Osteoblast (primary cell): ENCODE data around the gene ST3GAL6. TPM values are rescaled to one million over a fixed set of nuclear protein-coding genes. Genes with fewer than 3 reads are reported as not detected.

Source experiments
- DNase-seq: peaks from one replicate; pipeline ENCODE4 v3.0.0; 2011; ENCODE audit warnings: low spot score, mixed read lengths; ENCODE audit not compliant: insufficient read length; ENCODE audit errors: missing footprints
- H2AFZ ChIP-seq: 2 replicates; pipeline ENCODE4 v1.6.0; 2011; ENCODE audit warnings: mild to moderate bottlenecking, low read length
- H3K27ac ChIP-seq: 2 replicates; pipeline ENCODE4 v1.5.1; 2011; ENCODE audit warnings: mild to moderate bottlenecking, low read depth, low read length, moderate library complexity
- H3K27me3 ChIP-seq: 2 replicates; pipeline ENCODE4 v1.6.0; 2012; ENCODE audit warnings: mild to moderate bottlenecking, control low read depth, inconsistent platforms, low read length, moderate library complexity; ENCODE audit not compliant: insufficient read depth
- H3K36me3 ChIP-seq: 2 replicates; pipeline ENCODE4 v1.5.1; 2011; ENCODE audit warnings: mild to moderate bottlenecking, low read length, control low read depth, moderate library complexity; ENCODE audit not compliant: insufficient read depth
- H3K4me1 ChIP-seq: 2 replicates; pipeline ENCODE4 v1.5.1; 2011; ENCODE audit warnings: mild to moderate bottlenecking, low read length, control low read depth, moderate library complexity; ENCODE audit not compliant: insufficient read depth
- H3K4me2 ChIP-seq: 2 replicates; pipeline ENCODE4 v1.6.0; 2011; ENCODE audit warnings: mild to moderate bottlenecking, low read length; ENCODE audit not compliant: insufficient read depth
- H3K4me3 ChIP-seq: fragments of 200-600 bp; sonication (generic); 3 replicates; pipeline ENCODE4 v1.5.1; 2012; ENCODE audit warnings: mild to moderate bottlenecking, low read length, inconsistent platforms; ENCODE audit not compliant: insufficient read depth
- H3K79me2 ChIP-seq: 2 replicates; pipeline ENCODE4 v1.6.0; 2012; ENCODE audit warnings: mild to moderate bottlenecking, low read length, control low read depth, inconsistent platforms; ENCODE audit not compliant: insufficient read depth
- H3K9me3 ChIP-seq: 2 replicates; pipeline ENCODE4 v1.5.1; 2011; ENCODE audit warnings: low read depth, low read length, control low read depth
- H4K20me1 ChIP-seq: 2 replicates; pipeline ENCODE4 v1.6.0; 2012; ENCODE audit warnings: mild to moderate bottlenecking, low read length, control low read depth; ENCODE audit not compliant: insufficient read depth
- CTCF ChIP-seq: IDR thresholded peaks from 2 replicates; pipeline ENCODE4 v1.5.1; 2011; ENCODE audit warnings: mild to moderate bottlenecking, low read depth, low read length, moderate library complexity; ENCODE audit errors: extremely low read depth
- total RNA-seq: library from RNA; depleted of rRNA; stranded (reverse); fragments of >200 nt; gene quantifications from 2 replicates; pipeline ENCODE4 v1.2.3, GENCODE V29; 2012

ST3GAL6 gene
- total RNA-seq, 1 donor: 2.2 TPM

- Histone ChIP-seq H3K27ac (peak overlapping the region; percentile 80), H3K4me3 (no peak overlapping the region), H3K4me2 (no peak overlapping the region), H2AFZ (no peak overlapping the region), H3K79me2 (no peaks in the 10 kb centered on the region), H3K27me3 (no peaks in the 10 kb centered on the region), H3K4me1 (peaks cover 17% of the 10 kb centered on the region), H4K20me1 (peaks cover 19% of the 10 kb centered on the region), H3K36me3 (peaks cover 77% of the 10 kb centered on the region), H3K9me3 (no peaks in the 10 kb centered on the region)
- TF ChIP-seq CTCF: no peak
- DNase-seq: no peak
Observed at GRCh38 chr3:98807561-98807960, 44.4 kb downstream of the ST3GAL6 start.

- Histone ChIP-seq H3K36me3 (peaks cover 79% of the 10 kb centered on the region), H4K20me1 (peaks cover 19% of the 10 kb centered on the region), H3K27ac (peak overlapping the region; percentile 80), H2AFZ (no peak overlapping the region), H3K27me3 (no peaks in the 10 kb centered on the region), H3K4me3 (no peak overlapping the region), H3K4me2 (no peak overlapping the region), H3K79me2 (no peaks in the 10 kb centered on the region), H3K9me3 (no peaks in the 10 kb centered on the region), H3K4me1 (peaks cover 17% of the 10 kb centered on the region)
- DNase-seq: no peak
- TF ChIP-seq CTCF: no peak
Observed at GRCh38 chr3:98808071-98808470, 44.9 kb downstream of the ST3GAL6 start.

- Histone ChIP-seq H2AFZ (no peak overlapping the region), H4K20me1 (peaks cover 21% of the 10 kb centered on the region), H3K79me2 (no peaks in the 10 kb centered on the region), H3K4me2 (no peak overlapping the region), H3K9me3 (no peaks in the 10 kb centered on the region), H3K27ac (peak overlapping the region; percentile 9), H3K27me3 (no peaks in the 10 kb centered on the region), H3K4me1 (peaks cover 17% of the 10 kb centered on the region), H3K4me3 (no peak overlapping the region), H3K36me3 (peaks cover 94% of the 10 kb centered on the region)
- no peak for DNase-seq
- TF ChIP-seq CTCF: no peak
Observed at GRCh38 chr3:98809557-98809956, 46.4 kb downstream of the ST3GAL6 start.

- no peaks in the 10 kb centered on the region for H3K27me3 ChIP-seq
- DNase-seq: no peak
- H3K27ac ChIP-seq: no peak overlapping the region
- H4K20me1 ChIP-seq: peaks cover 24% of the 10 kb centered on the region
- TF ChIP-seq CTCF: no peak
- H3K4me1 ChIP-seq: peaks cover 25% of the 10 kb centered on the region
- H3K79me2 ChIP-seq: no peaks in the 10 kb centered on the region
- no peak overlapping the region for H3K4me3 ChIP-seq
- no peaks in the 10 kb centered on the region for H3K9me3 ChIP-seq
- H3K36me3 ChIP-seq: peaks cover 89% of the 10 kb centered on the region
- H3K4me2 ChIP-seq: no peak overlapping the region
- no peak overlapping the region for H2AFZ ChIP-seq
Observed at GRCh38 chr3:98811048-98811447, 47.9 kb downstream of the ST3GAL6 start.
